Measurements from ENCODE around the gene PPP5C.
"Not testable (repeated sequence)": the region's sequence is repeated elsewhere in the genome, so short reads cannot be mapped to it uniquely, and the experiment has no call there.

Gene PPP5C, protein sequence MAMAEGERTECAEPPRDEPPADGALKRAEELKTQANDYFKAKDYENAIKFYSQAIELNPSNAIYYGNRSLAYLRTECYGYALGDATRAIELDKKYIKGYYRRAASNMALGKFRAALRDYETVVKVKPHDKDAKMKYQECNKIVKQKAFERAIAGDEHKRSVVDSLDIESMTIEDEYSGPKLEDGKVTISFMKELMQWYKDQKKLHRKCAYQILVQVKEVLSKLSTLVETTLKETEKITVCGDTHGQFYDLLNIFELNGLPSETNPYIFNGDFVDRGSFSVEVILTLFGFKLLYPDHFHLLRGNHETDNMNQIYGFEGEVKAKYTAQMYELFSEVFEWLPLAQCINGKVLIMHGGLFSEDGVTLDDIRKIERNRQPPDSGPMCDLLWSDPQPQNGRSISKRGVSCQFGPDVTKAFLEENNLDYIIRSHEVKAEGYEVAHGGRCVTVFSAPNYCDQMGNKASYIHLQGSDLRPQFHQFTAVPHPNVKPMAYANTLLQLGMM

GRCh38 chr19:46346821-46347571, at the start of gene PPP5C:
Gene PPP5C (plus strand): TSS chr19:46347087. CDS start chr19:46347097, 10 bp downstream.
- DNase-seq (ENCODE audit: extremely low read depth in 1 of 2, low read depth in 1 of 2), result peak; percentile 55 to 74

DNA sequence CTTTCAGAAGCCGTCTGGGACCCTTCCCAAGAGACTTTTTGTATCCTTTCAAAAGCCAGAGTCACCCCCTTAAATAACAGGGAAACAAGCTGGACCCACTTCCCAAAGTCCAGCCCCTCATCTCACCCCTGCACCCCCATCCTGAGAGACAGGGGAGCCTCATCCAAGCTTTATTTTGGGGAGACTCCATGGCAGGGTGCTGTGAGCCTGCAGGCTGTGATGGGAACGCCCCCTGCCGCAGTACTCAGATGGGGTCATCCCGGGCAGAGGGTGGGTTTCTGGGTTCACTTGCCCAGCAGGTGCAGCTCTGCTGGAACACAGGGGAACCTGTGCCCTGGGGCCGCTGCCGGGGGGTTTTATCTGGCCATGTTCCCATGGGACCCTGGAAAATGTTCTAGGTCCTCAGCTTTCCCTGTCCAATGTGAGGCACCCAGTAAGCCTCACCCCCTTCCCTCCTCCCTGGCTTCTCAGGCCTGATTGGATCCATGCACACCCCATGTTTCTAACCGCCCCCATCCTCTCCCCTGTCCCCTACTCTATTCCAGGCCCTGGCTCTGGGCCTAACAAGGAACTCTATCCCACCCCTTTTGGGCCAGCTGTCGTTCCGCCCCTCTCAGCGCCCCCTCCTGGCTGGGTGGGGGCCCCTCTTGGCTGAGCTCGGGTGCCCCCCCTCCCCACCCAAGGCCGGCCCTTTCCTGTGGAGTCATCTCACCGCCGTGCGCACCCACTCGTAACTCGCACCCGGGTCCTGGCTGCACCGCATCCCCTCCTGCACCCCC, 49.0 kb upstream of the PPP5C start:
- no peak for DNase-seq (ENCODE audit: extremely low read depth in 1 of 2, low read depth in 1 of 2)

GRCh38 chr19:46298479-46299003, 48.3 kb upstream of the PPP5C start:
- no peak for DNase-seq (ENCODE audit: extremely low read depth in 1 of 2, low read depth in 1 of 2)

- no peak for DNase-seq (ENCODE audit: extremely low read depth in 1 of 2, low read depth in 1 of 2)
Observed at GRCh38 chr19:46299004-46299509, 47.8 kb upstream of the PPP5C start.

GRCh38 chr19:46299695-46300094, 47.2 kb upstream of the PPP5C start:
- no peak for DNase-seq (ENCODE audit: extremely low read depth in 1 of 2, low read depth in 1 of 2)

DNA sequence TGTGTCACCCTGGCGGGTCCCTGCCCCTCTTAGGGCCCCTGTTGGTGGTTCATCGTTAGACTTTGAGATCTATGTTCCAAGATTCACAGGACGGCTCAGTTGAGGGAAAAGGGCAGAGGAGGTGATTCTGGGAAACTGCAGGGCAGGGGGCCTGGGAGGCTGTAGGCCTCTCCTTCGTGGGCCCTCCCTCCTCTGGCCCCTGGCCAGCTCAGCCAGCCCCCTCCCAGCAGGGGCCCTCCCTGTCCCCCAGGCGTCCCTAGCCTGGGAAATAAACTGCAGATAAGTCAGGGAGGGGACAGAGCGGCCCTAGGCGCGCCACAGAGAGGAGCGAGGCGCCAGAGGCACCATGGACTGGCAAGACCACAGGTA, 43.6 kb upstream of the PPP5C start:
- no peak for DNase-seq (ENCODE audit: extremely low read depth in 1 of 2, low read depth in 1 of 2)

- DNase-seq (ENCODE audit: extremely low read depth in 1 of 2, low read depth in 1 of 2), result no peak
Observed at GRCh38 chr19:46303691-46304397, 43.0 kb upstream of the PPP5C start.

DNA sequence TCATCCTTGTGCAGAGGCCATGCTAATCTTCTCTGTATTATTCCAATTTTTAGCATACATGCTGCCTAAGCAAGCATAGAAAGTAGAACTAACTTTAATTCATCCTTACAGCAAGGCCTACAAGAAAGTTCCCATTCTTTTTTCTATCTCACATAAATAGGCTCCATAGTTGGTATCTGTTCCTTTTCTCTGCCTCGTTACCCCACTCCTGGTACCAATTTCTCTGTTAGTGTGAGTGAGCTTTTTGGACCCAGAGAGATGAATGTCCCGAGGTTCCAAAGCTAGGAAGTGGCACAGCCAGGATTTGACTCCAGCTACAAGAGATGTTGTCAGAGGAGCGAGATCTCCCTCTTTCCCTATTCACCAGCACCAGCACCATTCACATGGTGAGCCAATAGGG, 40.4 kb upstream of the PPP5C start:
- no peak for DNase-seq (ENCODE audit: extremely low read depth in 1 of 2, low read depth in 1 of 2)

DNA sequence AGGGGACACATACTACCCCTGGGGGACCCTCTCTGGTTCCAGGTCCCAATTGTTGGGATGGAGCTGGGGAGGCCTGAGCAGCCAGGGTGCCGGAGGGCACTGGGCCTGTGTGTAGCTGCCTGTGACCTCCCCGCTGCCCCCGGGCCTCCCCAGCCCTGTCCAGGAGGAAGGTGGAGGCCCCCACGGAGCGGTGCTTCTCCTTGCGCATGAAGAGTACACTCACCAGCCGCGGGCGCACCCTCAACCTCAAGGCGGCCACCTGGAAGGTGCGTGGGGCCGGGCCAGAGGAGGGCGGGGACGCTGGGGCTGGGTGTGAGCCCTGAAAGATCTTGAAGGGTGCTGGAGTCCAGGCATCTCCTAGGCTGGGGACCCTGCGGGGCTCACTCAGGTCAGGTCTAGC, 38.4 kb upstream of the PPP5C start:
- no peak for DNase-seq (ENCODE audit: extremely low read depth in 1 of 2, low read depth in 1 of 2)

DNA sequence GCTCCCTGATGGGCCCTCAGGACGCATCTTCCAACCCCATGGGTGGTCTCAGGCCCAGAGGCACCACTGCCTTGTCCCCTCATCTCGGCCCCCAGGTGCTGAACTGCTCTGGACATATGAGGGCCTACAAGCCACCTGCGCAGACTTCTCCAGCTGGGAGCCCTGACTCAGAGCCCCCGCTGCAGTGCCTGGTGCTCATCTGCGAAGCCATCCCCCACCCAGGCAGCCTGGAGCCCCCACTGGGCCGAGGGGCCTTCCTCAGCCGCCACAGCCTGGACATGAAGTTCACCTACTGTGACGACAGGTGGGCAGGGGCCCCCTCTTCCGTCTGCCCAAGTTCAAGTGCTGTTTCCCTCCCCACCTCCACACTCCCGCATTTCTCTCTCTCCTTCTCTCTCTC, 37.8 kb upstream of the PPP5C start:
- no peak for DNase-seq (ENCODE audit: extremely low read depth in 1 of 2, low read depth in 1 of 2)

DNA sequence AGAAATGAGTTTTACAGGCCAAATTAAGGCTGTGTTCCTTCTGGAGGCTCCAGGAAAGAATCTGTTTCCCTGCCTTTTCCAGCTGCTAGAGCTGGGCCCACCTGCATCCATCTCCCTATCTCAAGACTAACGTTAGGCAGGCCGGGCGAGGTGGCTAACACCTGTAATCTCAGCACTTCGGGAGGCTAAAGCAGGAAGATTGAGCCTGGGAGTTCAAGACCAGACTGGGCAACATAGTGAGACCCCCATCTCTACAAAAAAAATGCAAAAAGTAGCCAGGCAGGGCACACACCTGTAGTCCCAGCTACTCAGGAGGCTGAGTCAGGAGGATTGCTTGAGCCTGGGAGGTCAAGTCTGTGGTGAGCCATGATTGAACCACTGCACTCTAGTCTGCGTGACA, 35.4 kb upstream of the PPP5C start:
- DNase-seq (ENCODE audit: extremely low read depth in 1 of 2, low read depth in 1 of 2), result no peak

- not testable (repeated sequence) for DNase-seq (ENCODE audit: extremely low read depth in 1 of 2, low read depth in 1 of 2)
Observed at GRCh38 chr19:46313540-46314469, 33.1 kb upstream of the PPP5C start.

- no peak for DNase-seq (ENCODE audit: extremely low read depth in 1 of 2, low read depth in 1 of 2)
Observed at GRCh38 chr19:46317339-46317738, 29.5 kb upstream of the PPP5C start.

GRCh38 chr19:46319613-46320012, 27.3 kb upstream of the PPP5C start:
- no peak for DNase-seq (ENCODE audit: extremely low read depth in 1 of 2, low read depth in 1 of 2)

DNA sequence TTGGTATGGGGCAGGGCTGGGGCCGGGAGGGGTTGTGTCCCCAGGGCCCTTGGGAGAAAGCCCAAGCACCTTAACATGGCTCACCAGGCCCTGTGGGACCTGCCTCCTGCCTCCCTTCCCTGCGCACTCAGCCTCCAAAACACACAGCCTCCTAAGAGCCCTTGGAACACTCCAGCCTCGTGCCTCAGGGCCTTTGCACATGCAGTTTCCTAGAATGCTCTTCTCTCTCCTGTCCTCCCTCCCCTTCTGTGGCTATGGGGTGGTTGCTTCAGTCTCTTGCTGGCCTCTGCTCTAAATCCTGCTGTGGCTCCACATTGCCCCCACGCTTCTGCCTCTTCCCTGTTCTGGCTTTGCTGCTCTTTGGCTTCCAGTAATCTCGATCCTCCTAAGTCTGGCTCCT, 26.3 kb upstream of the PPP5C start:
- no peak for DNase-seq (ENCODE audit: extremely low read depth in 1 of 2, low read depth in 1 of 2)

GRCh38 chr19:46321653-46322052, 25.2 kb upstream of the PPP5C start:
- no peak for DNase-seq (ENCODE audit: extremely low read depth in 1 of 2, low read depth in 1 of 2)

GRCh38 chr19:46323227-46323626, 23.7 kb upstream of the PPP5C start:
- DNase-seq (ENCODE audit: extremely low read depth in 1 of 2, low read depth in 1 of 2), result not testable (repeated sequence)

- DNase-seq (ENCODE audit: extremely low read depth in 1 of 2, low read depth in 1 of 2), result no peak
Observed at GRCh38 chr19:46324277-46324676, 22.6 kb upstream of the PPP5C start.

GRCh38 chr19:46326608-46327007, 20.3 kb upstream of the PPP5C start:
- no peak for DNase-seq (ENCODE audit: extremely low read depth in 1 of 2, low read depth in 1 of 2)

Data from activated CD8-positive, alpha-beta memory T cell treated with anti-CD3 and anti-CD28 coated beads for 1 hour (primary cell).